Cardiac muscle cell (in vitro differentiated cells and primary cell): ENCODE measurements around the gene MACROD2. TPM values are rescaled to one million over a fixed set of nuclear protein-coding genes. Genes with fewer than 3 reads are reported as not detected.

Experiments used
- DNase-seq, 2 donors: peaks; one replicate each; pipeline versions ENCODE4 v3.0.0 to v3.0.0-alpha.2; 2010 to 2017; ENCODE audit warnings: low read depth in 1 of 2, low spot score in 1 of 2
- H3K27ac ChIP-seq: fragments of 200-600 bp; sonication (generic); 2 replicates; pipeline ENCODE4 v1.5.1; 2016
- H3K27me3 ChIP-seq: fragments of 200-600 bp; sonication (generic); 2 replicates; pipeline ENCODE4 v1.6.0; 2016; ENCODE audit warnings: control low read depth
- H3K36me3 ChIP-seq: fragments of 200-600 bp; sonication (generic); 2 replicates; pipeline ENCODE4 v1.5.1; 2016; ENCODE audit warnings: control low read depth
- H3K4me1 ChIP-seq: fragments of 200-600 bp; sonication (generic); 2 replicates; pipeline ENCODE4 v1.8.1; 2017; ENCODE audit warnings: low read depth, mild to moderate bottlenecking, mixed run types
- H3K4me3 ChIP-seq: fragments of 200-600 bp; sonication (generic); 2 replicates; pipeline ENCODE4 v1.5.1; 2016; ENCODE audit warnings: mild to moderate bottlenecking
- H3K9me3 ChIP-seq: fragments of 200-600 bp; sonication (generic); 2 replicates; pipeline ENCODE4 v1.5.1; 2017; ENCODE audit warnings: low read depth, mild to moderate bottlenecking, control low read depth
- polyA plus RNA-seq: library from polyadenylated mRNA; unstranded; fragments of >200 nt; fragmentation: Nextera tagmentation; extraction: Ambion mirVana; gene quantifications from 2 replicates; pipeline ENCODE4 v1.2.1, GENCODE V29; 2016
- total RNA-seq: library from RNA; depleted of rRNA; stranded (reverse); fragments of >200 nt; gene quantifications from 2 replicates; pipeline ENCODE4 v1.2.3, GENCODE V29; 2016
- TF ChIP-seq, protein P1 (sequence below): IDR thresholded peaks from 2 replicates; pipeline ENCODE4 v1.5.1; 2012; ENCODE audit warnings: low read depth, mild to moderate bottlenecking, low read length

Gene MACROD2
- total and polyA plus RNA-seq, 2 experiments from 2014 or later: 9.3 to 14.4 TPM

DNA sequence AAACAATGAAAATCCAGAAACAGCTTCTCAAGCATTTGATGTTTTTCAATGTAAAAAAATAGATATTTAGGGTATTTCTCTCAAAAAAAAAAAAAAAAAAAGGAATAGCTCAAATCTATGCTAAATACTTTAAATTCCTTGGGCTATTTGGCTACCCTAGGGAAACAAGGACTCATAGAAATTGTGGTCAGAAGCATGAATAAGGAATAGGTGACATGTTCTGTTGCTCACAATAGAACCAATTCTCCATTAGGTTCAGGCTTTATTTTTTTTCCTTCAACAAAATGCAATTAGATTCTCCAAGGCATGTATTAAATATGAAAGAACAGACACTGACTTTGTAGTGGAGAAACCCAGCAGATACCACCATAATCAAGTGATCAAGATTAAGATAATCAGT lies 1246.4 kb downstream of the MACROD2 start:
- Histone ChIP-seq H3K27ac (no peak overlapping the region), H3K9me3 (no peaks in the 10 kb centered on the region), H3K27me3 (no peaks in the 10 kb centered on the region), H3K36me3 (no peaks in the 10 kb centered on the region), H3K4me3 (no peak overlapping the region), H3K4me1 (no peaks in the 10 kb centered on the region)
- TF ChIP-seq, protein P1, sequence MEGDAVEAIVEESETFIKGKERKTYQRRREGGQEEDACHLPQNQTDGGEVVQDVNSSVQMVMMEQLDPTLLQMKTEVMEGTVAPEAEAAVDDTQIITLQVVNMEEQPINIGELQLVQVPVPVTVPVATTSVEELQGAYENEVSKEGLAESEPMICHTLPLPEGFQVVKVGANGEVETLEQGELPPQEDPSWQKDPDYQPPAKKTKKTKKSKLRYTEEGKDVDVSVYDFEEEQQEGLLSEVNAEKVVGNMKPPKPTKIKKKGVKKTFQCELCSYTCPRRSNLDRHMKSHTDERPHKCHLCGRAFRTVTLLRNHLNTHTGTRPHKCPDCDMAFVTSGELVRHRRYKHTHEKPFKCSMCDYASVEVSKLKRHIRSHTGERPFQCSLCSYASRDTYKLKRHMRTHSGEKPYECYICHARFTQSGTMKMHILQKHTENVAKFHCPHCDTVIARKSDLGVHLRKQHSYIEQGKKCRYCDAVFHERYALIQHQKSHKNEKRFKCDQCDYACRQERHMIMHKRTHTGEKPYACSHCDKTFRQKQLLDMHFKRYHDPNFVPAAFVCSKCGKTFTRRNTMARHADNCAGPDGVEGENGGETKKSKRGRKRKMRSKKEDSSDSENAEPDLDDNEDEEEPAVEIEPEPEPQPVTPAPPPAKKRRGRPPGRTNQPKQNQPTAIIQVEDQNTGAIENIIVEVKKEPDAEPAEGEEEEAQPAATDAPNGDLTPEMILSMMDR: no peak
- DNase-seq: no peak

DNA sequence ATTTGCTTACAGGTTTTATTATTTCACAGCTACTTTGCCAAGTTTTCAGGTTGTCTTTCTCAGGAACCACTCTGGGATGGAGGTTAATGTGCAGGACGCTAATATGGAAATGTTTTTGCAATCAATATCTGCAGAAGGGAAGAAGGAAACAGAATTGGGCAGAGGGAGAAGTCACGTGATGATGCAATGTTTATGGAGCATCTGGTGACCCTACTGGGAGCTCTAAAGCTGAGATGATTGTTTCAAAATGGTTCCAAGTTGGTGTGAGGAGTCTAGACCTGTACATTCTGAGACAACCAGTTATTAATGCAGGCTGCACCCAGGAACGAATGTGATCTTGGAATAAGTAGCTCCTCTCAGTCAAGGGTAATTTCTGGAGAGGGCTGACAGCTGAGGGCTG lies 1247.5 kb downstream of the MACROD2 start:
- no peak for DNase-seq
- TF ChIP-seq, protein P1: no peak

DNA sequence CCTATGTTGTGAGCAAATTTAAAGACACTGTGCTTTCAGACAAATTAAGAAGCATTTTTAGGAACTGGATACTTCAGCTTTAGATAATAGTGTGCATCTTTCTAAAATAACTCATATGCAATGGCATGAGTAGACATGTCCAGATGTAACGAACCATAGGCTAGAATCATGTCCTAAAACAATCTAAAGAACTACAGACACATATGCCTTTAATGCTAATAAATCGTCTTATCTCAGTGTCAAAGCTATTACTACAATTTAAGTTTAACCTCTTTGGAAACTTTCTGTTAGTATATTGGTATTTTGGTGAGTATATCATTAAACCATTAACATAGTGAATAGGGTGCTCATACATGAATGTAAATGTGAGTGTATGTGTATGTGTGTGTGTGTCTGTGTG lies 1250.6 kb downstream of the MACROD2 start:
- no peaks in the 10 kb centered on the region for H3K9me3 ChIP-seq
- H3K27me3 ChIP-seq: no peaks in the 10 kb centered on the region
- H3K36me3 ChIP-seq: no peaks in the 10 kb centered on the region
- no peak overlapping the region for H3K4me3 ChIP-seq
- no peak overlapping the region for H3K27ac ChIP-seq
- DNase-seq: no peak
- TF ChIP-seq, protein P1: no peak
- no peaks in the 10 kb centered on the region for H3K4me1 ChIP-seq

More for the DNA sequence above, 1247.5 kb downstream of the MACROD2 start:
- Histone ChIP-seq H3K27ac (no peak overlapping the region), H3K9me3 (no peaks in the 10 kb centered on the region), H3K4me3 (no peak overlapping the region), H3K4me1 (no peaks in the 10 kb centered on the region), H3K27me3 (no peaks in the 10 kb centered on the region), H3K36me3 (no peaks in the 10 kb centered on the region)

DNA sequence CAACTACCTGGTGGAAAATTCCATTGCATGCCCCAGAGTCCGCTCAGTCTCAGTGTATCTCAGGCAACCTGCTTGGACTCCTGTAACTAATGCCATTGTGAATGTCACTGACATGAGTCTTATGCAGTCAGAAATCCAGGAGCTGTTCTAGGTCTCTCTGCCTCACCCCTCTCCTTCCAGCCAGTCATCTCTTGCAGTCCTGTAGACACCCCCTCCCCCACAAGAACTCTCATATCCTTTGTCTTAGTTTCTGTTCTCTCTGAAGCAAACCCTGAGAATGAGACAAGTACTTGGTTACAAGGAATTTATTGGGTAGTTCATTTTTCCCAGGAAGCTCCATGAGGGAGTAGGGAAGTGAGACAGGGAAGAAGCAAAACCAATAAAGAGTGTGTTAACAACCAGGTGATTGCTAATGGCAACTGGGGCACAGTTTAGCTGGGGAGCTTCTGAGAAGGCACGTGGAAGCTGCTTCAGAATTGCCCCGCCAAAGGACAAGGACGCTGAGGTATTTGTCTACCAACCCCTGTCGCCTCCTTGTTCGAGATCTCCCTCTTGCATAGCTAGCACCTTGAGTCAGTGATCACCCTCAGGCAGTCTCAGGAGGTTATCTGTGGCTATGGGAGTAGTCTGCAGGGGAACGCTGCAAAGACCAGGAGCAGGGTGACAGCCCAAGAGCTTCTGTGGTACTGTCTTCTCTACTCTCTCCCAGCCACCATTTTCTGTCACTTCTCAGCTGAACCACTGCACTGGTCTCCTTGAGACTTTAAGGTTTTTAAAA lies 1253.5 kb downstream of the MACROD2 start:
- Histone ChIP-seq H3K36me3 (no peaks in the 10 kb centered on the region), H3K9me3 (no peaks in the 10 kb centered on the region), H3K4me3 (no peak overlapping the region), H3K4me1 (no peaks in the 10 kb centered on the region), H3K27me3 (no peaks in the 10 kb centered on the region), H3K27ac (no peak overlapping the region)
- no peak for DNase-seq
- TF ChIP-seq, protein P1: no peak

DNA sequence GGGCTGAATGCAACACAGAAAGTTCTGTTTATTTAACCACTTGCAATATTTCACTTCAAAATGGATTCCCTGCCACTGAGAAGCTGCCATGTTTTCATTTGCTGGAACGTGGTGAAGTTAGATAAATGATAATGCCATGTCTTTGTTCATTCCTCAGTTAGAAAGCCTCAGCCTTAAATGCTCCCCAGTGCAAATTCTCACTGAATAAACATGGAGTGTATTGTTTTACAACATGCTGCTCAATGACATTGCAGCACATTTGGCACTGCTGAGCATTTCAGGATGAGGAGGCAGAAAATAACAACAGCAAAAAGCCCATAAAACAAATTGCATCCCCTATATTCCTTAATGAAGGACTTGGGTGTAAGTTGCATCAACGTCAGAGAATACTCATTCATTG lies 1255.9 kb downstream of the MACROD2 start:
- Histone ChIP-seq H3K36me3 (no peaks in the 10 kb centered on the region), H3K4me3 (no peak overlapping the region), H3K4me1 (no peaks in the 10 kb centered on the region), H3K27ac (no peak overlapping the region), H3K27me3 (no peaks in the 10 kb centered on the region), H3K9me3 (no peaks in the 10 kb centered on the region)
- TF ChIP-seq, protein P1: no peak
- DNase-seq: no peak
